GM18505 (cell line): ENCODE measurements around the gene NBPF14.
"Not testable (repeated sequence)": the region's sequence is repeated elsewhere in the genome, so short reads cannot be mapped to it uniquely, and the experiment has no call there.

Source experiments
- ATAC-seq: cut with Tn5 transposase; IDR thresholded peaks from one replicate; pipeline ENCODE4 v1.9.1; 2021; ENCODE audit not compliant: unreplicated experiment
- POLR2A ChIP-seq: IDR thresholded peaks from 4 replicates; pipeline ENCODE4 v1.6.1; 2011; ENCODE audit warnings: borderline replicate concordance; ENCODE audit not compliant: insufficient read depth, insufficient read length; ENCODE audit errors: extremely low read depth

The NBPF14 gene

DNA sequence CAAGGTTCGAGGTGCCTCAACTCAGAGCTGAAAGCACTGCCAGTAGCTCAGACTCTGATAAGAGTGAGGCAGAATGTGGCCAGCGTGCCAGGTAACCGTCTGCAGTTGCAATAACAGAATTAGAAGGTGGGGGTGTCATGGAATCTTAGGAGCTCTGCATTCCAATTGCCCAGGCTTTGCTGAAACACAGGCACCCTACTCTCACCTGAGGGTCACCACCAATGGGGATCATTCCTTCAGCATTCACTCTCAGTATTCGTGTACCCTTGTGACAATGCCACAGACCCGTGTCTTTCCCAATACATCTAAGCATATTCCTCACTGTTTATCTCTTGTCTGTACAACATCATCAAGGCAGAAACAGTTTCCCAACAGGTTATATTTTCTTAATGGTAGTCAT is at the start of gene NBPF14:
NBPF14 (minus strand) TSS at position 101 of the 400 bp plus-strand sequence. CDS start 294 bp downstream, outside the sequence.
- ATAC-seq = not testable (repeated sequence)

DNA sequence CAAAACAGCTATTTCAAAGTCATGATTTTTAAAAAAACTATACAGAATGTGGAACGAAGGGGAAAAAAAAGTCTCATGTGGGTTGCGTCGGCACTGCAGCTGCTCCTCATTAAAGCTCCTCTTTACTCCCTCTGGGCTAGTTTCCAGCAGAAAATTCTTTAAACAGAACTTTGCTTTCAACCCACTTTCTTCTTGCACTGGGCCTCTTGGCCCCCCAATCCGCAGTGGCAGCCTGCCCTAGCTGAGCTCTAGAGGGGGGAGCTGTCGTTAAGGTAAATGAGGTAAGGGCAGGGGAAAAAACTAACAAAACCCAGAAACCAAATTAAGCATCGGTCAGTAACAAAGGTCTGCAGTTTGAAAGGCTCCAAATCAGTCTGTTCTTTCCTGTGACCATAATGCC is 29.6 kb upstream of the NBPF14 start:
- ATAC-seq = not testable (repeated sequence)

GRCh38 chr1:148618216-148618615 is 22.4 kb upstream of the NBPF14 start:
- ATAC-seq = not testable (repeated sequence)

- not testable (repeated sequence) for ATAC-seq
These were observed 9.5 kb upstream of the NBPF14 start for GRCh38 chr1:148605266-148605665.

DNA sequence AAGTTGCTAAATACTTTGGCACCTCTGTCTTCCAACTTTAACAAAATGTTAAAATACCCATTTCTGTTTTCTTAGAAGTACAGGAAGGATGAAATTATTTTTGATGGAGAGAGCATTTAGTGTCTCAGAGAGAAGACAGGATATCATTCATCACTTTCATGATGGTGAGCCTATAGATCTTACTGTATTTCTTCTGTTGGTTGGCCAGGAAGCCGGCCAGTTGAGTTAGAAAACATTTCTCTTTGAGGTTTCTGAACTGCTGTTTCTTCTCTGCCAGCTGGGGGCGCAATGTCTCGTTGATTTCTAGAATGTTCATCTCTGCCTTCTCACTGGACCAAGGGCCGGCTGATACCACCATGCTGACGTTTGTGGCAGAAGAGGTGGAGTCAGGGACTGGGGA is 451 bp downstream of the NBPF14 start:
- not testable (repeated sequence) for ATAC-seq

DNA sequence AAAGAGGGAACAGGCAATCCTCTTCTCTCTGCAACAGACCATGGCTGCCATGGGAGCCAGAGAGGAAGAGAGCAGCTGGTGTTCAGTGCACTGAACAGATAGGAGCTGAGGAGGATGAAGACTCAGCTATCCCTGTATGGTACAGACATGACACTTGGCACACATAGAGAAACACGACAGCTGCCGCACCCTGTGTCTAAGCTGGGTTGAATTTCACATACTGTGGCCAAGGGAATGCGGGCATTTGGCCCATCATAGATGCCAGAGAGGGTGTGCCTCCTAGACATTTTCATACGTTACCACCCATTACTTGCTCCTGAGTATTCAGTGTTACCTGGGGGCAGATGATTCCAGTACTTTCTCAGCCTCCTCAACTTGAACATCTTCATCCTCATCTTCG is 4.7 kb downstream of the NBPF14 start:
- not testable (repeated sequence) for ATAC-seq

DNA sequence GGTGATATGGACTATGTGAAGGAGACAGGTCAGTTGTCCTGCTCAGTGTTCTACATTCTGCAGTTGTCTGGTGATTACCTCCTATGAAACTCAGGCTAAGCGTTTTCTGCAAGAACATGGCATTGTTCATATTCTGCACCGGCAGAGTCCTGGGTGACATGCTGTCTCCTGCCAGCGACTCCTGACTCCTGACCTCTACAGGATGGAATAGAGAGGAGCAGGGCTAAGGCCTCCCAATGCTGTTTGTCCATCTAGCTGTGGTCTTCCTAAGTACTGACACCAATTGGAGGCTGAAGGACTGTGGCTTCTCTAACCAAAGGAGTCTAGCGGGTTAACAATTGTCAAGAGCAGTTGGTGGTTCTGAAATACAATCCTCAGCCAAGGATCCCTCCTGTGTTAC is 63.7 kb downstream of the NBPF14 start:
- not testable (repeated sequence) for ATAC-seq

GRCh38 chr1:148529101-148529567 is 66.7 kb downstream of the NBPF14 start:
- ATAC-seq = not testable (repeated sequence)

- not testable (repeated sequence) for ATAC-seq
These were observed 67.2 kb downstream of the NBPF14 start for GRCh38 chr1:148528591-148528990.

DNA sequence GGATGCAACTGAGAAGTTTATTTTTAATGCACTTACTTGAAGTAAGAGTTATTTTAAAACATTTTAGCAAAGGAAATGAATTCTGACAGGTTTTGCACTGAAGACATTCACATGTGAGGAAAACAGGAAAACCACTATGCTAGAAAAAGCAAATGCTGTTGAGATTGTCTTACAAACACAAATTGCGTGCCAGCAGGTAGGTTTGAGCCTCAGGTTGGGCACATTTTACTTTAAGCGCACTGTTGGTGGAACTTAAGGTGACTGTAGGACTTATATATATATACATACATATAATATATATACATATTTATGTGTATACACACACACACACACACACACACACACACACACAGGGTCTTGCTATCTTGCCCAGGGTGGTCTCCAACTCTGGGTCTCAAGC is 69.2 kb downstream of the NBPF14 start:
- not testable (repeated sequence) for ATAC-seq

DNA sequence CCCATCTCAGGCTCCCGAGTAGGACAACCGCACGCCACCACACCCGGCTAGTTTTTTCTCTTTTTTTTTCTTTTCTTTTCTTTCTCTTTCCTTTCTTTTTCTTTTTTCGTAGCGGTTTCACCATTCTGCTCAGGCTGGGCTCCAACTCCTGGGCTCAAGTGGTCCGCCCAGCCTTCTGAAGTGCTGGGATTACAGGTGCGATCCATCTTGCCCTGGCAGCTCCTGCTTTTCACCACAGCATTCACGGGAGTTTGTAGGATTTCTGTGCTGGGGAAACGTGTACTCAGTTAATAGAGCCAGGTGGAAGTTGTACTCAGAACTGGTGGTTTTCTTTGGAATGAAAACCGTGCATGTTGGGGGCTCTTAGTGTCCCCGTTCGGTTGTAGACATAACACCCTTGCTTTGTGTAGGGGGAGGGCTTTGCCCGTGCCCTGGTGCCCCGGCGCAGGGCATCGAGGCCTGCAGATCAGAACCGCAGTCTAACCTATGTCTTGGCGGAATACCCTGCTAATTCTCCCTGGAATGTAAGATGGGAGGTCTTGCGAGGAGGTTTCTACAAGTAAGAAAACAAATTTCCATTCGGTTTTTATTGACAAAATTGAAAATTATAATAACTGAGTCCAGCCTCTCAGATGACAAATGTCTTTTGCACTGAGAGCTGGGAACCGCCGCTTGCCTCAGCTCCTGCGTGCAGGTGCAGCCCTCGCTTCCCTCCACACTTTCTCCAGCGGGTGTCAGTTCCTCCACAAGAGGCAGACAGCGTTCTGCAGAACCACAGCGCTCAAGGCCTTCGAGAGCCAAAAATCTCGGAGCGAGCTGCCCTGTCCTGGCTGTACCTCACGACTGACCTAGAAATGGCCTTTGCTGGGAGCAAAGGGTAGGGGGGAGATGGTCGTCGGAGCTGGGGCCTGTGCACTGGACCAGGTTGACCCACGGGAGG is 72.3 kb downstream of the NBPF14 start:
- not testable (repeated sequence) for ATAC-seq

- peak; percentile 97 for TF ChIP-seq POLR2A
- peak; percentile 67 for ATAC-seq
These were observed 73.1 kb downstream of the NBPF14 start for GRCh38 chr1:148522561-148523204.

DNA sequence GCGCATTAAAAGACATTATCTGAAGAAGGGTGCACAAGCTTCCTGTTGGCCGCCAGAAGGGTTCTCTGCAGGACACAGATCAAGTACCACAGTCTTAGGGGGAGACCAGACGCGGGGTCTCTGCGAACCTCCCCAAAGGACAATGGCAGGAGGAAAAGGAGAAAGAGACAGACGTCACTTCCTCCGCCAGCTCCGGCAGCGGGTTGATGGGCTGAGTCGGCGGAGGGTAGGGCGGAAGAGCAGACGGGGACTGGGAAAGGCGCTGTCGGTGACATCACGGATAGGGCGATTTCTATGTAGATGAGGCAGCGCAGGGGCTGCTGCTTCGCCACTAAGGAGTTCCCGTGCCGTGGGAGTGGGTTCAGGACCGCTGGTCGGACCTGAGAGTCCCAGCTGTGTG is 73.7 kb downstream of the NBPF14 start:
- peak; percentile 45 for ATAC-seq

DNA sequence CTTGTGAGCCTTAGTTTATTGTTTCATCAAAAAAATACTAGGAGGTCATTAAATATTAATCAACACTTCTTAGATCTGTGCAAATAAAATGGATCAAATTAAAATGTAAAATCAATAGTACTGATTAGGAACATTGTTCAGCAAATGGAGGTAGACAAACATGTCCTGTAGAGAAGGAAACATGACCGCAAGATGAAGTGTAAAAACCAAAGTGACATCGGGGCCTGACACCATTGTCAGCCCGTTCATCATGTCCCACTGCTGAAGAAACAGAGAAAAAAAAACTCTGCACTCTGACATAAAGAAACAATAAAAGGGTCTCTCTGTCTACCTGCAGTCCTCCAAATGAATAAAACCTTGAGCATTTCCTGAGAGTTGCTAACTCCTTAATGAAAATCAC is 81.5 kb downstream of the NBPF14 start:
- not testable (repeated sequence) for ATAC-seq

DNA sequence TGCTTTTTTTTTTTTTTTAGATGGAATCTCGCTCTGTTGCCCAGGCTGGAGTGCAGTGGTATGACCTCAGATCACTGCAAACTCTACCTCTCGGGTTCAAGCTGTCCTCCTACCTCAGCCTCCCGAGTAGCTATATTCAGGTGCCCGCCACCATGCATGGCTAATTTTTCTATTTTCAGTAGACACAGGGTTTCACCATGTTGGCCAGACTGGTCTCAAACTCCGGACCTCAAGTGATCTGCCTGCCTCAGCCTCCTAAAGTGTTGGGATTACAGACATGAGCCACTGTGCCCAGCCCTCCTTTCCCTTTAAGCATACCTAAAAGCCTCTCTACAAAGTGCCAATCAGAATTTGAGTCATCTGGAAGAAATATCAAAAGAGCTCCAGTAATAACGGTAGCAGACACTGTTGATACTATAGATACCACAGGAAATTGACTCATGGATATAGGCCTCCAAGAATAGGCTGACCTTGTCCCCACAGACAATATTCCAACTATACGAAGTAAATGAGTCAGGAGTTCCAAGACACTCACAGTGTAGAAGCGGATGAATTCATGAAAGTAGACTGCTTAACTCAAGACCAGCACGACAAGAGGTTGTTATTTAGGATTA is 83.1 kb downstream of the NBPF14 start:
- not testable (repeated sequence) for ATAC-seq

DNA sequence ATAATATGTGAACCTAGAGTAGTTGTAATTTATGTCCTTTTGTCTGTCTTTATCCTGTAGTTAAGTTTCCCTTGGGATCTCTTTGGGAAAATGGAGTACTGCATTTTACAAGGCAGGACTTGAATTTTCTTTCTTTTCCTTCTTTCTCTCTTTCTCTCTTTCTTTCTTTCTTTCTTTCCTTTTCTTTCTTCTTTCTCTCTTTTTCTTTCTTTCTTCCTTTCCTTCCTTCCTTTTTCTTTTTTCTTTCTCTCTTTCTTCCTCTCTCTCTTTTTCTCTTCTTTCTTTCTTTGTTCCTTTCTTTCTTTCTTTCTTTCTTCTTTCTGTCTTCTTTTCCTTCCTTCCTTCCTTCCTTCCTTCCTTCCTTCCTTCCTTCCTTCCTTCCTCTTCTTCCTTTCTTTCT is 101.9 kb downstream of the NBPF14 start:
- not testable (repeated sequence) for ATAC-seq

DNA sequence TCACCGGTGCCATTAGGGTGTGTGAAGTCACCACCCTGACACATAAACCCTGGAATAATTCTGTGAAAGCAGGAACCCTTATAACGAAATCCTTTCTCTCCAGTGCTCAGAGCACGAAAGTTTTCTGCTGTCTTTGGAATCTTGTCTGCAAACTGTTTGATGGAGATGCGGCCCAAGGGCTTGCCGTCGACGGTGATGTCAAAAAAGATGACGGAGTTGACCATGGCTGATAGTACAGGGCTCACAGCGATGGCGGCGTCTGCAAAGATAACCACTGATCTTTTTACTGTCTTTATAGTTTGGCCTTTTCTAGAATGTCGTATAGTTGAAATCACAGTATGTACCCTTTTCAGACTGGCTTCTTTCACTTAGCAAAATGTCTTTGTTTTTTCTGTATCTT is 112.8 kb downstream of the NBPF14 start, which contains the start of gene PPIAL4G:
PPIAL4G (minus strand) TSS at position 274 of the 400 bp plus-strand sequence; CDS start at position 224, 50 bp downstream.
- ATAC-seq = not testable (repeated sequence)
